NCI-H187 treated with DMSO at 0.1 percent for 48 hours (cell line): ENCODE data around the gene C14orf180.
"Not testable (repeated sequence)": the region's sequence is repeated elsewhere in the genome, so short reads cannot be mapped to it uniquely, and the experiment has no call there.

Source experiments
- DNase-seq: peaks from one replicate; lab custom pipeline; 2025; lab: John Stamatoyannopoulos, UW

Gene C14orf180

GRCh38 chr14:104614126-104614812, 34.7 kb downstream of the C14orf180 start:
- no peak for DNase-seq

- DNase-seq: no peak
These were observed 45.4 kb downstream of the C14orf180 start for GRCh38 chr14:104624939-104625338.

GRCh38 chr14:104632781-104633180, 53.2 kb downstream of the C14orf180 start:
- no peak for DNase-seq

GRCh38 chr14:104633276-104634137, 53.9 kb downstream of the C14orf180 start:
- no peak for DNase-seq

- DNase-seq: no peak
These were observed 54.7 kb downstream of the C14orf180 start for GRCh38 chr14:104634138-104634760.

GRCh38 chr14:104634886-104635570, 55.5 kb downstream of the C14orf180 start:
- DNase-seq: no peak

GRCh38 chr14:104635717-104636116, 56.2 kb downstream of the C14orf180 start:
- no peak for DNase-seq

- DNase-seq: no peak
These were observed 56.6 kb downstream of the C14orf180 start for GRCh38 chr14:104636131-104636530.

GRCh38 chr14:104636846-104637545, 57.4 kb downstream of the C14orf180 start:
- not testable (repeated sequence) for DNase-seq

- DNase-seq: no peak
These were observed 58.0 kb downstream of the C14orf180 start for GRCh38 chr14:104637546-104638003.

GRCh38 chr14:104638190-104638589, 58.6 kb downstream of the C14orf180 start:
- DNase-seq: no peak

- DNase-seq: no peak
These were observed 59.4 kb downstream of the C14orf180 start for GRCh38 chr14:104638927-104639450.

GRCh38 chr14:104639471-104639870, 59.9 kb downstream of the C14orf180 start:
- DNase-seq: no peak
